MM.1S (cell line): ENCODE results near the gene SNRPA.

Experiments used
- DNase-seq: peaks from one replicate; pipeline ENCODE4 v3.0.0-alpha.2; 2015
- H2AFZ ChIP-seq: fragments of 300-600 bp; sonication (generic); 2 replicates; pipeline ENCODE4 v1.6.0; 2016; ENCODE audit warnings: antibody characterized with exemption, low read length
- H3F3A ChIP-seq: fragments of 300-600 bp; sonication (generic); 2 replicates; pipeline ENCODE4 v1.6.1; 2016; ENCODE audit warnings: mild to moderate bottlenecking, antibody characterized with exemption, low read length, moderate library complexity, mixed read lengths; ENCODE audit not compliant: insufficient read depth
- H3K27ac ChIP-seq: fragments of 300-600 bp; sonication (generic); 2 replicates; pipeline ENCODE4 v1.5.1; 2016; ENCODE audit warnings: mild to moderate bottlenecking, low read length
- H3K27me3 ChIP-seq: fragments of 300-600 bp; sonication (generic); replicated peaks from 2 replicates; pipeline ENCODE4 v1.6.0; 2016; ENCODE audit warnings: low read length; ENCODE audit not compliant: insufficient read depth
- H3K36me3 ChIP-seq: fragments of 300-600 bp; sonication (generic); replicated peaks from 2 replicates; pipeline ENCODE4 v1.6.1; 2016; ENCODE audit warnings: mild to moderate bottlenecking, low read length, mixed read lengths; ENCODE audit not compliant: insufficient read depth
- H3K4me1 ChIP-seq: fragments of 300-600 bp; sonication (generic); 2 replicates; pipeline ENCODE4 v1.6.1; 2016; ENCODE audit warnings: low read length, mixed read lengths
- H3K4me2 ChIP-seq: fragments of 300-600 bp; sonication (generic); 2 replicates; pipeline ENCODE4 v1.6.0; 2016; ENCODE audit warnings: low read depth, low read length
- H3K4me3 ChIP-seq: fragments of 300-600 bp; sonication (generic); 2 replicates; pipeline ENCODE4 v1.5.1; 2016; ENCODE audit warnings: low read length, mixed read lengths
- H3K79me2 ChIP-seq: fragments of 300-600 bp; sonication (generic); 2 replicates; pipeline ENCODE4 v1.6.1; 2016; ENCODE audit warnings: mixed run types, low read length, mixed read lengths
- H3K9ac ChIP-seq: fragments of 300-600 bp; sonication (generic); 2 replicates; pipeline ENCODE4 v1.6.1; 2016; ENCODE audit warnings: low read length, mixed read lengths
- H3K9me2 ChIP-seq: fragments of 300-600 bp; sonication (generic); replicated peaks from 2 replicates; pipeline ENCODE4 v1.6.1; 2016; ENCODE audit warnings: mild to moderate bottlenecking, low read length, mixed read lengths; ENCODE audit not compliant: insufficient read depth
- H3K9me3 ChIP-seq: fragments of 300-600 bp; sonication (generic); replicated peaks from 2 replicates; pipeline ENCODE4 v1.6.1; 2016; ENCODE audit warnings: mild to moderate bottlenecking, low read length, mixed read lengths; ENCODE audit not compliant: insufficient read depth
- H4K20me1 ChIP-seq: fragments of 300-600 bp; sonication (generic); 2 replicates; pipeline ENCODE4 v1.6.1; 2016; ENCODE audit warnings: mild to moderate bottlenecking, low read length, moderate library complexity, mixed read lengths; ENCODE audit not compliant: insufficient read depth
- EZH2 ChIP-seq: fragments of 300-600 bp; sonication (generic); optimal IDR thresholded peaks from 2 replicates; pipeline ENCODE3; 2017; ENCODE audit warnings: low read depth, mild to moderate bottlenecking, antibody characterized with exemption, low read length, mixed read lengths
- EZH2phosphoT487 ChIP-seq: fragments of 300-600 bp; sonication (generic); IDR thresholded peaks from 2 replicates; pipeline ENCODE4 v1.6.1; 2018; ENCODE audit warnings: antibody characterized with exemption, low read length
- TF ChIP-seq, protein P1 (sequence below): fragments of 300-600 bp; sonication (generic); IDR thresholded peaks from 2 replicates; pipeline ENCODE4 v1.5.1; 2016; ENCODE audit warnings: antibody characterized with exemption, low read length, mixed read lengths

The SNRPA gene

DNA sequence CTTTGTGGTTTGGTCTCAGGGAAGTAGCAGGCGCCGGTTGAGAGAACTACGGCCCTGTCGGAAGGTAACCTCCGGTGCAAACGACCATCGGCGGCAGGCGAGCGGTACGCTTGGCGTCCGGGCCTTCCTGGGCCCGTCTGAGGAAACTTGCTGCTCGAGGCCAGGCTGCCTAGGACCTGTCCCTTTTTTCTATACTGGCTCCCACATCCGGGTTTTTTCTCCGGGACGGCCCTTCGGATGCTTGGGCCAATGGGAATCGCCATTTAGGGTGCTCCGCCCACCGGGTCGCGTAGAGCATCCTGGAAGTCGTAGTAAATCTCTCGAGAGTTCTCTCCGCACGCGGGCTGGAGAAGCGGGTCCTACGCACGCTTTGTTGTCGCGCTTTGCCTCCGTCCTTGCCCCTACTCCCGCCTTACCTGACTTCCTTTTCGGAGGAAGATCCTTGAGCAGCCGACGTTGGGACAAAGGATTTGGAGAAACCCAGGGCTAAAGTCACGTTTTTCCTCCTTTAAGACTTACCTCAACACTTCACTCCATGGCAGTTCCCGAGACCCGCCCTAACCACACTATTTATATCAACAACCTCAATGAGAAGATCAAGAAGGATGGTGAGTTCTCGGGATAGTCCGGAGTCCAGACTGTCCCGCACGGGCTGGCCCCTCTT is at the start of gene SNRPA:
Gene SNRPA, plus strand, starts transcription at position 330 of the 664 bp plus-strand sequence. Its CDS starts 206 bp downstream, at position 536.
- peak within 1 kb of the TSS; percentile 84 for H3K27ac ChIP-seq
- H3K9ac ChIP-seq, result peak within 1 kb of the TSS; percentile 95
- H2AFZ ChIP-seq, result peak within 1 kb of the TSS; percentile 61
- H3K4me3 ChIP-seq, result peak within 1 kb of the TSS; percentile 83
- DNase-seq, result peak; percentile 98
- no peaks in the 10 kb centered on the region for H3K27me3 ChIP-seq
- H3K4me1 ChIP-seq, result 0 out of 2 replicates have a peak, but pooled peaks cover 9% of the 10 kb centered on the region
- H3K9me2 ChIP-seq, result no peaks in the 10 kb centered on the region
- peaks cover 61% of the 10 kb centered on the region for H3K79me2 ChIP-seq
- no peak for TF ChIP-seq EZH2phosphoT487
- TF ChIP-seq, protein P1, sequence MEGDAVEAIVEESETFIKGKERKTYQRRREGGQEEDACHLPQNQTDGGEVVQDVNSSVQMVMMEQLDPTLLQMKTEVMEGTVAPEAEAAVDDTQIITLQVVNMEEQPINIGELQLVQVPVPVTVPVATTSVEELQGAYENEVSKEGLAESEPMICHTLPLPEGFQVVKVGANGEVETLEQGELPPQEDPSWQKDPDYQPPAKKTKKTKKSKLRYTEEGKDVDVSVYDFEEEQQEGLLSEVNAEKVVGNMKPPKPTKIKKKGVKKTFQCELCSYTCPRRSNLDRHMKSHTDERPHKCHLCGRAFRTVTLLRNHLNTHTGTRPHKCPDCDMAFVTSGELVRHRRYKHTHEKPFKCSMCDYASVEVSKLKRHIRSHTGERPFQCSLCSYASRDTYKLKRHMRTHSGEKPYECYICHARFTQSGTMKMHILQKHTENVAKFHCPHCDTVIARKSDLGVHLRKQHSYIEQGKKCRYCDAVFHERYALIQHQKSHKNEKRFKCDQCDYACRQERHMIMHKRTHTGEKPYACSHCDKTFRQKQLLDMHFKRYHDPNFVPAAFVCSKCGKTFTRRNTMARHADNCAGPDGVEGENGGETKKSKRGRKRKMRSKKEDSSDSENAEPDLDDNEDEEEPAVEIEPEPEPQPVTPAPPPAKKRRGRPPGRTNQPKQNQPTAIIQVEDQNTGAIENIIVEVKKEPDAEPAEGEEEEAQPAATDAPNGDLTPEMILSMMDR, result no peak
- TF ChIP-seq EZH2, result no peak
- H4K20me1 ChIP-seq, result peaks cover 18% of the 10 kb centered on the region
- peak within 1 kb of the TSS; percentile 89 for H3K4me2 ChIP-seq
- peaks cover 6% of the 10 kb centered on the region for H3F3A ChIP-seq
- no peaks in the 10 kb centered on the region; the same call in 1 of the 2 replicates for H3K36me3 ChIP-seq
- no peaks in the 10 kb centered on the region for H3K9me3 ChIP-seq

DNA sequence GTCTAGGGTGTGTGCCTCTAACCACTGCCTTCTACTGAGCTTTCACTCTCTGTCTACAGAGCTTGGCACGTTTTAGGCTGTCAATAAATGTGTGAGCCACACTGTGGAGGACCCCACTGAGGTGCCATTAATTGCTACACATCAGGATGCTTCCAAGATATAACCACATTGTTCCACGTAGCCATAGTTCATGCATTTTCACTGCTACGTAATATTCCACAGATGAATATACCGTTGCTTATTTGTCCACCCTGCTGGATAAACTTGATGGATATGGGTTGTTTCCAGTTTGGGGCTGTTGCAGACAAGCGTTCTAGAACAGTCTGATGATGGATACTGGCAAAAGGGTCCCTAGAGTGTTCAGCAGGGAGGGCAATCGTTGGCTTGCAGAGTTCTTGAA is 49.2 kb upstream of the SNRPA start:
- no peaks in the 10 kb centered on the region for H3K36me3 ChIP-seq
- no peak for TF ChIP-seq EZH2phosphoT487
- TF ChIP-seq EZH2, result no peak
- TF ChIP-seq, protein P1, result no peak

DNA sequence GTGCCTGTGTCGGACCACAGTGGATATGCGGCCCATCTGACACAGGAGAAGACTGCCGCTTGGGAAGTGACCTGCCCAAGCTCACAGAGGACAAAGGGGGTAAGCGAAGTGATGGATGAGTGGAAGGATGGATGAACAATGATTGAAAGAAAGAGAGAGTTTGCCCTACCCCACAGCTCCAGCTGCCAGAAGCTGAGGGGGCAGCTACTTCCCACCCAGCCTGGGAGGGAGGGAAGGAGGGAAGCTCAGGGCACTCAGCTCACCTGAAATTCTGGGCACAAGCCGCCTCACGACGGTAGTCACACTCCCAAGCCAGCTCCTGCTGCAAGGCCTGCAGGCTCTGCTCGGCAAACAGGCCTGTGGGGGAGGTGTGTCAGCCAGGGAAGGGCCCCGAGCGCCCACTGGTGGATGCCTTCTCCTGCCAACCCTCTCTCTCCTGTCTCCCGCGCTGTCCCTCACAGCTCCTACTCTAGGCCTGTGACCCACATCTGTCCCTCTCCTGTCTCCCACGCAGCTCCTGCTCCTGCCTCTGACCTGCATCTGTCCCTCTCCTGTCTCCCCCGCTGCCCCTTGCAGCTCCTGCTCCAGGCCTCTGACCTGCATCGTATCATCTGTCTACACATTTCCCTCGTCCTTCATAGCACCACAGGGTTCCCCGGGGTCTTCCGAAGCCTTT is 48.5 kb upstream of the SNRPA start:
- Histone ChIP-seq H3K9ac (no peak overlapping the region), H4K20me1 (no peaks in the 10 kb centered on the region), H3K9me3 (no peaks in the 10 kb centered on the region), H3K4me2 (no peak overlapping the region), H3K9me2 (no peaks in the 10 kb centered on the region), H3F3A (no peaks in the 10 kb centered on the region), H3K4me1 (no peaks in the 10 kb centered on the region), H2AFZ (no peak overlapping the region), H3K4me3 (no peak overlapping the region), H3K27ac (no peak overlapping the region), H3K79me2 (no peaks in the 10 kb centered on the region), H3K36me3 (no peaks in the 10 kb centered on the region), H3K27me3 (no peaks in the 10 kb centered on the region)
- TF ChIP-seq EZH2phosphoT487 (no peak), EZH2 (no peak)
- TF ChIP-seq, protein P1, result no peak
- no peak for DNase-seq

More for the DNA sequence above, 49.2 kb upstream of the SNRPA start:
- H3K9me3 ChIP-seq, result no peaks in the 10 kb centered on the region
- H2AFZ ChIP-seq, result no peak overlapping the region
- no peaks in the 10 kb centered on the region for H3K79me2 ChIP-seq
- no peaks in the 10 kb centered on the region for H3F3A ChIP-seq
- H3K9me2 ChIP-seq, result no peaks in the 10 kb centered on the region
- no peaks in the 10 kb centered on the region for H4K20me1 ChIP-seq
- no peak overlapping the region for H3K9ac ChIP-seq
- no peak for DNase-seq
- H3K4me1 ChIP-seq, result no peaks in the 10 kb centered on the region
- no peak overlapping the region for H3K4me3 ChIP-seq
- H3K27me3 ChIP-seq, result no peaks in the 10 kb centered on the region
- H3K4me2 ChIP-seq, result no peak overlapping the region
- no peak overlapping the region for H3K27ac ChIP-seq
